Measurements from ENCODE around the gene SFXN2.
"Not testable (repeated sequence)": the region's sequence is repeated elsewhere in the genome, so short reads cannot be mapped to it uniquely, and the experiment has no call there.

SFXN2 gene

DNA sequence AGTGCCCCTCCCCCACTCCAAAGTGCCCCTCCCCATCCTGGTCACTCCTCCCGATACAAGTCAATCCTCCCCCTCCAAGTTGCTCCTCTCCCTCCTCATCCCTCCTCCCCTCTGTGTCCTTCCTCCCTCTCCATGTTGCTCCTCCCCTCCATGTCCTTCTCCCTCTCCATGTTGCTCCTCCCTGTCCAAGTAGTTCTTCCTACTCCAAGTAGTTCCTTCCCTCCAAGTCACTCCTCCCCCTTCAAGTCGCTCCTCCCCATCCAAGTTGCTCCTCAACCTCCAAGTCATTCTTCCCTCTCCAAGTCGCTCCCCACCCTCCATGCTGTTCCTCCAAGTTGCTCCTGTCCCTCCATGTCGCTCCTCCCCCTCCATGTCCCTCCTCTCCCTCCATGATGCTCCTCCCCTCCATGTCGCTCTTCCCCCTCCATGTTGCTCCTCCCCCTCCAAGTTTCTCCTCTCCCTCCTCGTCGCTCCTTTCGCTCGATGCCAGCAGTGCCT, 20.7 kb downstream of the SFXN2 start:
- H3K27ac ChIP-seq, result no peak overlapping the region

DNA sequence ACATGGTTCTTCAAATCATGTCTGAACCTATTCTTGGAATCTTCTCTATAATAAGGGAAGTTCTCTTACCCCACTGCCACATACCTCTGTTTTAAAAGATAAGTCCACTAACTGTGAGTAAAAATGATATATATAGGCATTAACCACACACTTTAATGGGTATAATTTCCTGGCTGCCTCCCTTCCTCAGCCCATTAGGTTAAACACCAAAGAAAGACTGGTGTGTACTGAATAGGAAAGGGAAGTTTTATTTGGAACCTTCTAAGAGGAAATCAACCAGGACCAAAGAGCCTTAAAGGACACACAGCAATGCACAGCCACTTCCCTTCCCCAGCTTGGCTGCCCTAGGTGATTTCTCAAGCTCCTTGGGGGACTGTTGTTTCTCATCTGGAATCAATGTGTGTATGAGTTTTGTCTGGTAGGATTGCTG, 24.3 kb downstream of the SFXN2 start:
- H3K27ac ChIP-seq, result no peak overlapping the region
- TF ChIP-seq, protein P1, sequence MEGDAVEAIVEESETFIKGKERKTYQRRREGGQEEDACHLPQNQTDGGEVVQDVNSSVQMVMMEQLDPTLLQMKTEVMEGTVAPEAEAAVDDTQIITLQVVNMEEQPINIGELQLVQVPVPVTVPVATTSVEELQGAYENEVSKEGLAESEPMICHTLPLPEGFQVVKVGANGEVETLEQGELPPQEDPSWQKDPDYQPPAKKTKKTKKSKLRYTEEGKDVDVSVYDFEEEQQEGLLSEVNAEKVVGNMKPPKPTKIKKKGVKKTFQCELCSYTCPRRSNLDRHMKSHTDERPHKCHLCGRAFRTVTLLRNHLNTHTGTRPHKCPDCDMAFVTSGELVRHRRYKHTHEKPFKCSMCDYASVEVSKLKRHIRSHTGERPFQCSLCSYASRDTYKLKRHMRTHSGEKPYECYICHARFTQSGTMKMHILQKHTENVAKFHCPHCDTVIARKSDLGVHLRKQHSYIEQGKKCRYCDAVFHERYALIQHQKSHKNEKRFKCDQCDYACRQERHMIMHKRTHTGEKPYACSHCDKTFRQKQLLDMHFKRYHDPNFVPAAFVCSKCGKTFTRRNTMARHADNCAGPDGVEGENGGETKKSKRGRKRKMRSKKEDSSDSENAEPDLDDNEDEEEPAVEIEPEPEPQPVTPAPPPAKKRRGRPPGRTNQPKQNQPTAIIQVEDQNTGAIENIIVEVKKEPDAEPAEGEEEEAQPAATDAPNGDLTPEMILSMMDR (conservative IDR thresholded peaks at IDR 0.05), result no peak

More for the DNA sequence above, 20.7 kb downstream of the SFXN2 start:
- no peak for TF ChIP-seq ZFX (IDR thresholded peaks at IDR 0.05)

DNA sequence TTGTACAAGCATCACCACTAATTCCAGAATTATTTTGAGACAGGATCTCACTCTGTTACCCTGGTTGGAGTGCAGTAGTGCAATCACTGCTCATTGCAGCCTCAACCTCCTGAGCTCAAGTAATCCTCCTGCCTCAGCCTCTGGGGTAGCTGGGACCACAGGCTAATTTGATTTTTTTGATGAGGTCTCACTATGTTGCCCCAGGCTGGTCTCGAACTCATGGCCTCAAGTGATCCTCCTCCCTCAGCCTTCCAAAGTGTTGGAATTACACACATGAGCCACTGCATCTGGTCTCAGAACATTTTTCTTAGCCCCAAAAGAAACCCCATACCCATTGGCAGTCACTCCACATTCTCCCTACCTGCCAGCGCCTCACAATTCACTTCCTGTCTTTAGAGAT, 25.8 kb downstream of the SFXN2 start:
- H3K27ac ChIP-seq, result no peak overlapping the region
- TF ChIP-seq, protein P1 (conservative IDR thresholded peaks at IDR 0.05), result no peak
- TF ChIP-seq ZFX (IDR thresholded peaks at IDR 0.05), result no peak

DNA sequence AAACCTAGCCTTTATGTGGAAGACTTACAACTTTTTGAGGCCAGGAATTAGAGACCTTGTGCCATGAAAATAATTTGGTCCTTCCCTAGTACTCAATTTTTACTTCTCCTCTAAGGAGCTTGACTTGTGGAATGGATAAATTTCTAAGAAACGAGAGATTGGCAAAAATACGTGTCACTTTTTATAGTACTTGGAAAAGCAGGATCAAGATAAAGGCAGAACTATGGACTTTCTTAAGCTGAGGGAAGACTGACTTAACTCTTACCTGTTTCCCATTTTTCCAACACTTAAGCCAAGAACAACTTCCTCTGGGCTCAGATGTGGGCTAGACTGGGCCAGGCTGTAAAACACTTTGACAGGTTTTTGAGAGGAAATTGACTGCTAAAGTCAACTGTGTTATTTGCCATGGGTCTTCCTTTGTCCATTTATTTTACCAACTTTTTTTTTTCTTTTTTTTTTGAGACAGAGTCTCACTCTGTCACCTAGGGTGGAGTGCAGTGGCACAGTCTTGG, 27.3 kb downstream of the SFXN2 start:
- TF ChIP-seq, protein P1 (conservative IDR thresholded peaks at IDR 0.05), result no peak
- TF ChIP-seq ZFX (IDR thresholded peaks at IDR 0.05), result no peak
- H3K27ac ChIP-seq, result no peak overlapping the region

DNA sequence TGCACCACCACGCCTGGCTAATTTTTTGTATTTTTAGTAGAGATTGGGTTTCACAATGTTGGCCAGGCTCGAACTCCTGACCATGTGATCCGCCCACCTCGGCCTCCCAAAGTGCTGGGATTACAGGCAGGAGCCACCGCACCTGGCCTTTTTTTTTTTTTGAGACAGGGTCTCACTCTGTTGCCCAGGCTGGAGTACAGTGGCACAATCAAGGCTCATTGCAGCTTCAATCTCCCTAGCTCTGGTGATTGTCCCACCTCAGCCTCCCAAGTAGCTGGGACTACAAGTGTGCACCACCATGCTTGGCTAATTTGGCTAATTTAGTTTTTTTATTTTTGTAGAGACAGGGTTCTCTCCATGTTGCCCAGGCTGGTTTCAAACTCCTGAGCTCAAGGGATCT, 27.9 kb downstream of the SFXN2 start:
- H3K27ac ChIP-seq, result not testable (repeated sequence)

DNA sequence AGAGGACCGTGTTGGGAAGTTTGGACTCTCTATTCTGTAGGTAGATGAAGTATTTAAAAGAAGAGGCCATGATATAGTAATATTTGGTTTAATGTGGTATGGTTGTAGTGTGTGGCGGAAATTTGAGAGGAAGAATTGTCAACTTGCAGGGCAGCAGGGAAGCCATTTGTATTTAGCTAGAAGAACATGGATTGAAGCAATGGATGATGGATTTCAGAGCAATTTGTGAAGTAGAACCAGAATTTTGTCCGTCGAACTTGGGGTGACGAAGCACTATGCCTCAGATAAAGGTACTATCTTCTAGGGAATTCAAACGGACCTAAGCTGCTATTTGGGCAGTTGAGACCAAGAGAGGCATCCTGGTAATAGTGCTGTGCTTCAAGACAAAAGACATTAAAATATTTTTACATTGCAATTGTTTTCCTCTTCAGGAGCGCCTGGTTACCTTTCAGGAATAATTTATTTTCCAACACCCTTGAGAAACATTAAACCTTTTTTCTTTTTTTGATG, 28.7 kb downstream of the SFXN2 start:
- no peak overlapping the region for H3K27ac ChIP-seq
- TF ChIP-seq, protein P1 (conservative IDR thresholded peaks at IDR 0.05), result no peak
- TF ChIP-seq ZFX (IDR thresholded peaks at IDR 0.05), result no peak

DNA sequence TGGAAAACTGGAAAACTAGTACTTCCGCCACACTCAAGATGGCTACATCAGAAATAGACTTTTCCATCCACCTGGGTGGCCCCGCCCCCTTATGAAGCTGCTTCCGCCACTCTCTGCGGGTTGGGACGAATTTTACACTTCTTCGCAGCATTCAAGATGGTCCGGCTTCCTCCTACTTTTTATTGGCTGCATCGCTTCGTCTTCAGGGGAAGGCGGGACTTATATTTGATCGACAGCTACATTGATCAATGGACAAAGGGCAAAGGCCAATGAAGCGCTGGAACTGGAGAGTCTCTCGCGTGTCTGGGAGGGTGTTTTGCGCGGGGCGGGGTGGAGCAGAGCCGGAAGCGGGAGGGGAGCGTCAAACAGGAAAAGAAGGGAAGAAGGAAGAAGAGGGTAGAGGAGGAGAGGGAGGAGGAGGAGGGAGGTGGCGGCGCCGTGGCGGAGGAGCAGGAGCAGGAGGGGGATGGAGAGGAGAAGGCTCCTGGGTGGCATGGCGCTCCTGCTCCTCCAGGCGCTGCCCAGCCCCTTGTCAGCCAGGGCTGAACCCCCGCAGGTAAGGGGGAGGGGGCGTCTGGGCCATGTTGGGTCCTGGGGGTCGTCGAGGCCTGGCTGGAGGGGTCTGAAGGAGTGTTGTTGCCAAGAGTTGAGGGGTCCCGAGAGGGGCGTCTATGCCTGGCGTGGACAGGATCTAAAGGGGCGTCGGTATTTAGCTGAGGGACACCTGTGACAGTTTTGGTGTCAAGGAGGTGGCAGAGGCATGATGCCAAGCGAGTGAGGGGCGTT, 29.3 kb downstream of the SFXN2 start, which contains the start of gene WBP1L:
Gene WBP1L (plus strand): TSS at position 361 of the 786 bp plus-strand sequence. CDS start 106 bp downstream, at position 467.
- peak within 1 kb of the TSS; percentile 77 for H3K27ac ChIP-seq
- TF ChIP-seq ZFX (IDR thresholded peaks at IDR 0.05), result no peak
- TF ChIP-seq, protein P1 (conservative IDR thresholded peaks at IDR 0.05), result no peak

DNA sequence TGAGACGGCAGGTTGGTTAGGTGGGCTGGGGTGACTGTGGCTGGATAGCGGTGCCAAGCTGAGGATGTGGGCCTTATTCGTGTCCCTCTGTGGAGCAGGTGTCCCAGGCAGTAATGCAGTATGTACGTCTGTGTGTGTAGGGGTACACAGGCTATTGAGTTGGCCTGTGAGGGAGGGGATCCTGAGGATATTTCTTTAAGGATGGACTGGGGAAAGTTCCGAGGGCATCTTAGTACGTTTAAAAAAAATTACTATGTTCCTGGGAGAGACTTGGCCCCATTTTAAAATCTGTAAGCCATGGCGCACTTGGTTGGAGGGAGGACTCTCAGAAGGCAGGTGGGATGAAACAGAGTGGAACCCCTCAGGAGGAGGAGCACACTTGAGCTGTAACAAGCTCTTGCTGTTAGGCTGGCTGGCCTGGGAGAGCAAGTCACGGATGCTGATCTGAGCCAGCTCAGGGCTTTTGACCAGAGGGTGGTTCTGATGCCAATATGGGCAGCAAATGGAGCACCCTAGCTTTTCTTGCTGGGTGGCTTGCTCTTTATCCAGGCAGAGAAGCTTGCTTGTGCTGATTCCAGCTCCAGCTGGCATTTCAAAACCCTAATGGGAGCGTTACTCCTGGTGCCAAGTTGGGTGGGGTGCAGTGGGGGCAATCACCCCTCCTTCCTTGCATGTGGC, 30.1 kb downstream of the SFXN2 start:
- TF ChIP-seq, protein P1 (conservative IDR thresholded peaks at IDR 0.05), result no peak
- TF ChIP-seq ZFX (IDR thresholded peaks at IDR 0.05), result no peak
- peak overlapping the region; percentile 77 for H3K27ac ChIP-seq

All from C4-2B (cell line).